Embryonic facial prominence (tissue), 1 donor: ENCODE results near the gene PDLIM1.

Experiments
- DNase-seq: peaks from one replicate; pipeline ENCODE4 v3.0.0-alpha.2; 2016; ENCODE audit errors: extremely low spot score

The PDLIM1 gene

DNA sequence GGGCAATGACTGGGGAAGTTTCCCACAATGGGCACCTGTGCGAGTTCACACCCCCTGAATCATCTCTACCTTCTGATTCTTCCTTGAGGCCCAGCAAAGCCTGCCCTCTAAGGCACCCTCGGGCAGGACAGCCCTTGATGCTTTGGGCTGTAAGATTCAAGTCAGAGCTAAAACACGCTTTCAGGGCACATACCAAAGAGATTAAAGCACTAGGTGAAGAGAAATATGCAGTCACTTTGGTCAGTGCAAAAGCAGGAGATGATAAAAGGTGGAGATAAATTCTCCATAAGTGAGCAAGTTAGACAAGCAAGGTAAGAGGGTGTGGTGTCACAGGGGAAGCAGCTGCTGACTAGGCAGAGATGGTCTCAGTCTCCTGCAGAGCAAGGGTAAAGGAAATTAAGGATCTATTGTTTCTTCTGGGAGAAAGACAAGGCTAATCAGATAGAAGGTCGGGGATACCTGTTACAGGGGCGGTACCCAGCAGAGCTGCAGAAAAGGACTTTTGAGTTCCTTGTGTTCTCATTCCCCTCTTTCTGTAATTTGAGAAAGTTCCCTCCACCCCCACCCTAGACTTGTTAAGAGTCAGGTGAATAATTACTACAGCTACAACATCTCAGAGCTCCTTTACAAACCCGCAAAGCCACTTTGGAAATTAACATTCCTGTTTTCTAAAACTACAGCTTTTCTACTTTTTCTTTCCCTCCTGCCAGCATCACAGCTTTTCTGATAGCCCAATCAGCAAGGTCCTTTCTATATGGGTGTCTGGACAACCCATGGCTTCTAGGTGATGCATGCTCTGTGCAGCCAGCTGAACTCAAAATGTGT lies 26.4 kb downstream of the PDLIM1 start:
- DNase-seq, result no peak

DNA sequence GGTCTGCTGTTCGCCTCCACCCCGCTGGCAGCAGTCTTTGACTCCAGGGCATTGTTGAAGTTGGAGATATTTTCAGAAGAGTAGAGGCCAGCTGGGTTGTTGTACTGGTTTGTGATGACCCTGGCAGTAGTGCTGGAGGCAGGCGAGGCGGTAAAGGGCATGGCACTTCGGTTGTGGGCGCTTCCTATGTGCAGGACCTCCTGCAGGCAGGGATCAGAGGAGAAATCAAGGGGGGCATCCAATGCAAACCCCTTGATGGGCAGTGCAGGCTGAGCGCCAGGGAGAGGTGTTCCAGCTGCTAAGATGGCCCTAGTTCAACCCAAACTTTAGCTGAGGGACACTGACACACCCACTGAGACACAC lies 27.0 kb downstream of the PDLIM1 start:
- DNase-seq, result no peak

DNA sequence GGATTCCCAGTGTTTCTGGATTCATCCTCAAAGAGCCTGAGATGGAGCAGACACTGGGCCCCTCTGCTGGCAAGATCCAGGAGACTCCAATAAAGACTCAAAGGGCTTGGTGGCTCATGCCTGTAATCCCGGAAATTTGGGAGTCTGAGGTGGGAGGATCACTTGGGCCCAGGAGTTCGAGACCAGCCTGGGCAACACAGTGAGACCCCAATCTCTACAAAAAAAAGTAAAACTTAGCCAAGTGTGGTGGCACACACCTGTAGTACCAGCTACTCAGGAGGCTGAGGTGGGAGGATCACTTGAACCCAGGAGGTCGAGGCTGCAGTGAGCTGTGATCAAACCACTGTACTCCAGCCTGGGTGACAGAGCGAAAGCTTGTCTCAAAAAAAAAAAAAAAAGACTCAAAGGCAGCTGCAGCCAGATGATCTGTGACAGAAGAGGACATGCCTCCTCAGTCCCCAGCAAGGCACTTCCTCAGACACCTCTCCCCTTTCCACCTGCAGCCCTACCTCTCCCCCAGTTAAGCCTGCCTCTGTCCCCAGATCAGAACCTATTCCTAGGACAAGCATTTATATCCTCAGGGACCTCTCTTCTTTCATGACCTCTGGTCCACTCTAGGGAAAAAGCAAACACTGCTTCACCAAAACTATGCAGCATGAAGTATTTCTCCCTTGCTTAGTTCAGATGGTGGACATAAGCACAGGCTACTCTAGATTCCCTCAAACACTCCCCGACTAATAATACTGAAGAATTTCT lies 27.9 kb downstream of the PDLIM1 start:
- DNase-seq, result no peak

DNA sequence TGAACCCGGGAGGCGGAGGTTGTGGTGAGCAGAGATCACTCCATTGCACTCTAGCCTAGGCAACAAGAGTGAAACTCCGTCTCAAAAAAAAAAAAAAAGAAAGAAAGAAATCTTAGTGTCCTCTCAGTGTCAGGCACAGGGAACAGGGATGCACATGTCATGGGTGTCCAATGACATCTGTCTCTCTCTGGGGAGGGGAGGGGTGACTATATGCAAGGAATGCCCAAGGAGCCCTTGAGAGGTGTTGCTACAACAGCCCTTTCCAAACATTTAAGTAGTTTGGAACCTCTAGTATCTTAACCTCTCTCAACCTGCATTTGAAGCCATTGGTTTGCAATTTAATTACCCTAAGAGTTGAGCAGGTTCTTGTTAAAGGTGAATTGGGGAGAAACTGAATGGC lies 28.9 kb downstream of the PDLIM1 start:
- DNase-seq, result no peak

DNA sequence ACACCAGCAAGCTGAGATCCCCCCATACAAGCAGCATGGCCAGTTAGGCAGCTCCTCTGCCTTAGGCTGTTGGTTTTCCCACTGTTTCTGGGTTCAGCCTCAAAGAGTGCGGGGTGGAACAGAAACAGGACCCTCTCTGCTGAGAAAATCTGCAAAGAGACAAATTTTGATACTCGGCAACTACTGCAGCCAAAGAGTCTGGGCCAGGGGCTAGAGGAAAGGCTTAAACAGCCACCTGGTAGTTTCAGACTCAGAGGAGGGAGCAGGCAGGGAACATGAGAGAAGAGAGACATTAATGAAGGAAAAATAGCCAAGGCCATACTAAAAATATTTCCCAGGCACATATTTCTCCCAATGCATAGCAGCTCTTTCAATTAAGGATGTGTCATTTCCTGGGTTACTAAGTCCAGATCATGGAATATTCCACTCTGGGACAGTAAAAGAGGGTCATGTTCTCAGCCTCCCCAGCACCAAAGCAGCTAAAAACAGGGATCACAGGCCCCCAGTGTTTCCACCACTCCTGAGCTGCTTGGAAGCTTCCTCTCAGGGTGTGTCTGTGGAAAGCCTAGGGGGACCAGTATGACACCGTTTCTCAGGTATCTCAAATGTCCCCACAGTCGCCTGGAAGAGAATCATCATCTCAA lies 29.8 kb downstream of the PDLIM1 start:
- DNase-seq, result no peak

DNA sequence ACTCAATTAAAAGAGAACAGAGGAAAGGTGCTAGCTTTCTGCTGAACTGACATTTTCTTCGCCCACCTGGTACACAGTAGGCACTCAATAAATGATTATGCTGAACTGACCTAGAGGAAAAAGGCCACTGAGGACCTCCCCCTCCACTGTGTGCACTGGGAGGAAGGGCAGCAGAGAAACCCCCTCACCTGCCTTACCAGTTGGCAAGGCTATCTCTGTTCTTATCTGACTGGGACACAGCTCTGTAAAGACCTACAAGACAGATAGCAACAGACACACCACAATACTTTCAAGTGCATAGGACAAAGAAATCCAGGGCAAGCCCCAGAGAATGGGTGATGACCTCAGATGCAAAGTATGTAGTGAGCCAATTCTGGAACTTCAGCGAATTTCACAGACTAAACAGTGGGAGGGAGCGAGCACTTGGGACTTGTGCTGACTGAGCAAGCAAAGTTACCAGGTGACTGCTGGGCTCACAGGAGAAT lies 30.4 kb downstream of the PDLIM1 start:
- DNase-seq, result no peak

DNA sequence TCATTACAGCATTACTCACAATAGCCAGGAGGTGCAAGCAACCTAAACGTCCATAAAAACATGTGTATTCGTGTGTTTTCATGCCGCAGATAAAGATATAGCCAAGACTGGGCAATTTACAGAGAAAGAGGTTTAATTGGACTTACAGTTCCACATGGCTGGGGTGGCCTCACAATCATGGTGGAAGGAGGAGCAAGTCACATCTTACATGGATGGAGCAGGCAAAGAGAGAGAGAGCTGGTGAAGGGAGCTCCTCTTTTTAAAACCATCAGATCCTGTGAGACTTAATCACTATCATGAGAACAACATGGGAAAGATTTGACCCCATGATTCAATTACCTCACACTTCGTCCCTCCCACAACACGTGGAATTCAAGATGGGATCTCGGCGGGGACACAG lies 33.0 kb downstream of the PDLIM1 start:
- DNase-seq, result no peak

DNA sequence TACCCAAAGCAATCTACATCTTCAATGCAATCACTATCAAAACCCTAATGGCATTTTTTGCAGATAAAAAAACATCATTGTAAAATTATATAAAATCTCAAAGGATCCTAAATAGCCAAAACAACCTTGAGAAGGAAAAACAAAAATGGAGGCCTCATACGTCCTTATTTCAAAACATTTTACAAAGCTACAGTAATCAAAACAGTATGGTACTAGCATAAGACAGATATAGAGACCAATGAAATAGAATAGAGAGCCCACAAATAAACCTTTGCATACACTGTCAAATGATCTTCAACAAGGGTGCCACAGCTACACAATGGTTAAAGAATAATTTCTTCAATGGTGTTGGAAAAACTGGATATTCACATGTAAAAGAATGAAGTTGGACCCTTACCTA lies 34.5 kb downstream of the PDLIM1 start:
- no peak for DNase-seq

DNA sequence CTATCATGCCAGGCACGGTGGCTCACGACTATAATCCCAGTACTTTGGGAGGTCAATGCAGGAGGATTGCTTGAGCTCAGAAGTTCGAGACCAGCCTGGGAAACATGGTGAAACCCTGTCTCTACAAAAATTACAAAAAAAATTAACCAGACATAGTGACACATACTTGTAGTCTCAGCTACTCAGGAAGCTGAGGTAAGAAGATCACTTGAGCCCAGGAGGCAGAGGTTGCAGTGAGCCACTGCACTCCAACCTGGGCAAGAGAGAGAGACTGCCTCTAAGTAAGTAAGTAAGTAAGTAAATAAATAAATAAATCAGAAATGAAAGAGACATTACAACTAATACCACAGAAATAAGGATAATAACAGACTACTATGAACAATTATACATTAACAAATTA lies 36.2 kb downstream of the PDLIM1 start:
- no peak for DNase-seq

DNA sequence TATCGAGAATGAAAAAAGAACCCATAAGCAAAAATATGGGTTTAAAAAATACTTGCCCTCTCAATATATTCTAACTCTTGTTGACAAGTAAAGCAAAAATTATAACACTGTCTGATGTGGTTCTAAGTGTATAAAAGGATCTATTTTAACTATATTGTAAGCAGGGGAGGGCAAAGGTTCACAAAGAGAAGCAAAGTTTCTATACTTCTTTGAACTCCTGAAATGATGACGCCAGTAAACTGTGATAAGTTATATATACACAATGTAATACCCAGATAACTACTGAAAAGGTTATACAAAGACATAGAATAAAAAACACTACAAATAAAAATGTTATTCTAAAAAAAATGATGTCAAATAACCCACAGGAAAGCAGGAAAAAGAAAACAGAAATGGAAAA lies 37.1 kb downstream of the PDLIM1 start:
- no peak for DNase-seq

DNA sequence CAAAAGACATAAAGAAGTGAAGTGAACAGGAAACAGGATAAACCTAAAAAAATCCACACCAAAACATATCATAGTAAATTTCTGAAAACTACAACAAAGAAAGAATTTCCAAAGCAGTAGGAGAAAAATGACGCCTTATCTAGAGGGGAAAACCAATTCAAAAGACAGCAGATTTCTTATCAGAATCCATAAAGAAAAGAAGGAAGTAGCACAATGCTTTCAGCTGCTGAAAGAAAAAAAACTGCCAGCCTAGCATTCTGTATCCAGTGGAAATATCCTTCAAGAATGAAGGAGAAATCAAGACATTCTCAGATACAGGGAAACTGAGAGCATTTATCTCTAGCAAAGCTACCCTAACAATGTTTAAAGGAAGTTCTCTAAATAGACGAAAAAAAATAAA lies 37.8 kb downstream of the PDLIM1 start:
- no peak for DNase-seq

DNA sequence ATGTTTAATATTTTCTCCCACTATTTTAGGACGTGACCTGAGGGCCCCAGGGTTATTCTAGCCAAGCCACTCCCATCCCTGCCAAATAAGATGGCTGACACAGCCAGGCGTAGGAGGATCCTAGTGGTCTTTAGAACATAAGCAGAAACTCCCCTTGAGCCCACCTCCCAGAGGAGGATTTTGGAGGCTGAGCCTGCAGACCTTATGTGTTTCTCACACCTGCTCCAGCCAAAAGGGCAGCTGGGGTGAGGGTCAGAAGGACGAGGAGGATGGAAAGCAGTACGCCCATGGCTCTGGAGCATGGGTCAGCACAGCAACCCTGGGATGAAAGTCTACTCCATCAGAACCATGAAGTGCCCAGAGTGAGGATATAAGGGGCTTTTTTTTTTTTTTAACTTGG lies 39.9 kb downstream of the PDLIM1 start:
- no peak for DNase-seq

DNA sequence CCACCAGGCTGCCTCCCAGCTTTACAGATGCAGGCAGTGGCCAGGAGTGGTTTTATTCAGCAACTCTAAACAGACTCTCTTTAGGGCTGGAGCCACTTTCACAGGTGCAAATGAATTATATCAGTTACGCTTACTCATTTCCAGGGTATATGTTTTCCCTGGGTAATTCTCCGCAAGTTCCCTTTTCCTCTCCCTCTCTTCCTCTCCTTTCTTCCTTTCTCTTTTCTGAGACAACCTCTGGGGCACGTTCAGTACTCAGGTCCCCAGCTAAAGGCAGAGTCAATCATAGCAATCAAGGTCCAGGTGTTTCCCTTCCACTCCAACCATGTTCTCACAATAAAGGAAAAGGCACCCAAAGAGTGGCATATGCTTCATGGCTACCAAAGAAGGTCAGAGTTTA lies 41.3 kb downstream of the PDLIM1 start:
- DNase-seq, result no peak

DNA sequence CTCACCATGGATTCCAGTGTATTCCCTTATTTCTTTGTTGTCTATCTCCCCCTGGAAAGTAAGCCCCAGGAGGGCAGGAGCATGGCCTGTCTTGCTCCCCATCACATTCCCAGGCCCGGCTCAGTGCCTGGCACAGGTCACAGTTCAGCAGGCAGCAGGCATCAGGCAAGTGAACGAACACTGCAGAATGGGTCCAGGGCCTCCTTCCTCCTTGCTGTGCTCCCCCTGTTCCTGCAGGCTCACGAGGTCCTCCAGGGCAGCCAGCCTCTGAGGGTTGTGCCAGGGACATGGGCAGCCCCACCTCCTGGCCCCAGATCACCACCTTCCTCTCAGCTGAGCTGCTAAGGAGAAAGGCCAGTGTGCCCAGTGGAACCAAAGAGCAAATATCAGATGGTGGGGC lies 41.8 kb downstream of the PDLIM1 start:
- no peak for DNase-seq

DNA sequence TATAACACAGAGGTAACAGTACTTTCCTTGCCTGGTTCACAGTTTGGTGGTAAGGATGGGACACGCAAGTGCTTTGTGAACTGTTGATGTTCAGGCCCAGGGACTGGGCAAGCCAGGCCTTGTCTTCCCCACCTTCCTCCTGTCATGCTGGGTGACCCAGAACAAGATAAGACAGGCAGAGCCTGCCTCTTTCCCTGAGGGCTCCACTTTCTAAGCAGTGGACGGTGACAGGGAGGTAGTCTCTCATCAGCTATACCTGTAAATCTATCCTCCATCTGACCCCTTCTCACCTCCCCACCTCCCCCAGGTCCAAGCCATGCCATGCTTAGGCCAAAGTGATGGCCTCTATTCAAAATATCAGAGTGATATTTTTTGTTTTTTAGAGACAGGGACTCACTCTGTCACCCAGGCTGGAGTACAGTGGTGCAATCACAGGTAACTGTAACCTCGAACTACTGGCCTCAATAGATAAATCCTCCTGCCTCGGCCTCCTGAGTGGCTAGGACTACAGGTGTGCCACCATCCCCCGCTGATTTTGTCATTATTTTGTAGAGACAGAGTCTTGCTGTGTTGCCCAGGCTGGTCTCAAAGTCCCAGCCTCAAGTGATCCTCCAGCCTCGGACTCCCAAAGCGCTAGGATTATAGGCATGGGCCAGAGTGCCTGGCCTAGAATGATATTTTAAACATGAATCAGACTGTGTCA lies 42.8 kb downstream of the PDLIM1 start:
- DNase-seq, result no peak

DNA sequence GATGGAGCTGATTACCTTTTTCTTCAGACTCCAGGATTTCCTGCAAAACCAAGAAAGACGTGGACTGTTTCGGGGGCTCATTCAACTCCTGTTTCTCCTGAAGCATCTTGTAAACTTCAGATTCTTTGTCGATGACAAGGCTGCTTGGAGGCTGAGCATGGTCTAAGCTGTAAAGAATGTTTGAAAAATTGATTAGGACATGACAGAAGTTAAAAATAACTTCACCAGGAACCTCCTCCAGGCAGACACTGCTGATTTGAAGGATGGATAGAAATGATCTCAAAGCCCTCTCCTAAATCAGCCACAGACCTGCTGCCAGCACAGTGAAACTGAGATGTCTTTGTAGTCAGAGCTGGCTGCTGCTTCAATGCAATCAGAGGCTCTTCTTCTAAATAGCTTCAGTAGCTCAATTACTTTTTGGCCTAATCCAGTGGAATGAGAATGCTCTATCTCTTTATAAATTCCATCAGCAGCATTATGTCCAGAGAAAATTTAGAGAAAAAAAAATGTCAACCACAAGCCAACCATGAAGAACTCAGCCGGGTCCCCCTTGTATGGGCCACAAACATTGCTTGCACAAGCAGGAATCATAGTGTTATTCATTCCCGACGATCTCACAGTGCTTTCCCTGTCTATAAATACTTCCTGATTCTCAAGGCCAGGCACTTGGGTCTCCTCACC lies 43.5 kb downstream of the PDLIM1 start:
- no peak for DNase-seq

DNA sequence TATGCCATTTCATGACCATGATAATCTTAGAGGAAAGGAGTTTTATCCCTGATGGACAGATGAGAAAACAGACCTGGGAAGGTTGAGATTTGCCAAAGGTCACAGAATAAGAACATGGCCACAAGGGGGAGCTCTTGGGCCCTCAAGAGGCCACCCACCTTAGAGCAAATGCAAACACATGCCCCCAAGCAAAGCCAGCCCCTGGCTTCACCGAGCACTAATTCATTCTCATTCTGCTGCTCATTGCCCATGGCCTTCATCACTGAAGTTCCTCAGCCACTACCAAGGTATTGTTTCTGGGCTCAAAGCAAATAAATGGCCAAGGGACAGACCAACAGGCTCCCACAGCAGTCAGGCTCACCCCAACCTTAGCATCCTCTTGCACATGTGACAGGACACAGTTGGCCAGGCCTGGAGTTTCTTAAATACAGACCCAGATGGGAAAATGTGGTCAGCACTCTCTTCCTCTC lies 44.2 kb downstream of the PDLIM1 start:
- no peak for DNase-seq

DNA sequence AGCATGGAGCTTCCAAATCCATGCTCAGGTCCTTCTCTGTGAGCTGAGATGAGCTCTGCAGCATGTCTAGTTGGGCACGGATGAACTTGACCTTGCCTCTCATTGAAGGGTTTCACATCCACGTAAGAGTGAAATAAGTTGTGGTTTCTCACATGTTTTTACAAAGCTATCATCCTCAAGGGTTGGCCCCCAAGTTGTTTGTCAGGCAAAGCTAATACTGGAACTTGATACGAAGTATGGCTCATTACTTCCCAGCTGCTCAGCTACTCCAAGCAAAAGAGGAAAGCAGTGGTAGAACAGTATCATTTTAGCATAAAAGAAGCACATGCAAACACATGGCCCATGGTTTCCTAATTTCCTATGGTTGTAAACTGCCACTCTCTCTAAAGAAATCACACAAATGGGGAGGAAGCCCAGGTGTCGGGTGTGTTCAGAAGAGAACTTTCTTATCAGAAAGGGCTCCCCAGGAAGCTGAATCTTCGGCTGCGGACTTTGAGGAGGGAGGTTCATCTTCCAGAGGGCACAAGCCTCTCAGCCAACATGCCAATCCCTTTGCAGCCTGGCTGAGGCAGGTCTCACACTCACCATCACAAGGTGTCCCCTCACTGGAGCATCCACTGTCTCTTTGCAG lies 45.3 kb downstream of the PDLIM1 start:
- no peak for DNase-seq

DNA sequence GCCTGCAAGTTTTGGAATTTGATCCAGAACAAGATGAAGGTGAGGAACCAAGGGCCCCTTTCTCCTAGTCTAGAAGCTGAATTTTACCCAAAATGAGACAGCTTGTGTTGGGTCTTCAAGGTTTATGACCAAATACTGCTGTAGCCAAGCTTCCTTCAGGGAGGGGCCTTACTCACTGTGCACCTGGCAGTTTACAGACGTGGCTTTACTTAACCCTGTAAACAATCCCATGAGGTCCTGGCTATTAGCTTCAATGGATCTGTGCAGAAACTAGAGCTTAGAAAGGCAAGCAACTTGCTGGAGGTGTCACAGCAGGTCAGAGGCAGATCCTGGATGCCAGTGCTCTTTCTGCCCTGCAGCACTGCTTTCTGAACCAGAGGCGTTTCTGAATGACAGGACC lies 46.7 kb downstream of the PDLIM1 start:
- no peak for DNase-seq

DNA sequence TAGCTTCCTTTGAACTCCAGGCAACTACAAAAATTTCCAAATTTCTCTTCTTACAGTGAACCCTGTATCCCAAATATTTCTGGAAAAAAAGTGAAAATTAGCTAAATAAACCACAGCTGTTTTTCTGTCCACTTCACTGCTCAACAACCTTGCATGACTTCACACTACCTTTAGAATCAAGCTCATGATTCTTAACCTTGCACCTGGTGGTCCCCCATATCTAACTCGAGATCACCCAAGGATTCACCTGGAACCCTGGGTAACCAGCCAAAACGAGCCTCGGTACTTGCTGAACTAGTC lies 47.5 kb downstream of the PDLIM1 start:
- DNase-seq, result no peak
